HepG2 (cell line): ENCODE measurements around the gene ZFP36L2. TPM values are rescaled to one million over a fixed set of nuclear protein-coding genes. Genes with fewer than 3 reads are reported as not detected.

Experiments
- DBP ChIP-seq: sonication (generic); formaldehyde crosslinking; IDR thresholded peaks from 2 replicates; pipeline ENCODE4 v1.4.0; 2020; ENCODE audit warnings: missing genetic modification reagents; ENCODE audit errors: not compliant biosample characterization
- HES4 ChIP-seq: sonication (generic); formaldehyde crosslinking; IDR thresholded peaks from 2 replicates; pipeline ENCODE4 v1.9.0; 2021; ENCODE audit warnings: mild to moderate bottlenecking, missing genetic modification reagents, borderline replicate concordance
- IRF9 ChIP-seq: sonication (generic); formaldehyde crosslinking; IDR thresholded peaks from 2 replicates; pipeline ENCODE4 v1.8.0; 2022; ENCODE audit warnings: missing genetic modification reagents, mild to moderate bottlenecking, borderline replicate concordance
- MYNN ChIP-seq: sonication (generic); formaldehyde crosslinking; IDR thresholded peaks from 2 replicates; pipeline ENCODE4 v1.4.0; 2020; ENCODE audit warnings: mild to moderate bottlenecking, low read depth, missing genetic modification reagents
- NR1H2 ChIP-seq: sonication (generic); formaldehyde crosslinking; IDR thresholded peaks from 2 replicates; pipeline ENCODE4 v1.8.1; 2022; ENCODE audit warnings: low read depth, missing genetic modification reagents, borderline replicate concordance
- PHF21A ChIP-seq: sonication (generic); formaldehyde crosslinking; IDR thresholded peaks from 2 replicates; pipeline ENCODE4 v1.5.0; 2020; ENCODE audit warnings: mild to moderate bottlenecking, missing genetic modification reagents
- POLR2G ChIP-seq: fragments of 200-400 bp; formaldehyde crosslinking; IDR thresholded peaks from 2 replicates; pipeline ENCODE4 v1.6.1; 2018; ENCODE audit warnings: mild to moderate bottlenecking, low read depth, low read length, moderate library complexity
- PRDM4 ChIP-seq: sonication (generic); formaldehyde crosslinking; IDR thresholded peaks from 2 replicates; pipeline ENCODE4 v1.9.0; 2021; ENCODE audit warnings: missing genetic modification reagents, borderline replicate concordance
- RFXAP ChIP-seq: sonication (generic); formaldehyde crosslinking; IDR thresholded peaks from 2 replicates; pipeline ENCODE4 v1.4.0; 2020; ENCODE audit warnings: missing genetic modification reagents, borderline replicate concordance
- SCMH1 ChIP-seq: sonication (generic); formaldehyde crosslinking; IDR thresholded peaks from 2 replicates; pipeline ENCODE4 v1.9.0; 2021; ENCODE audit warnings: missing genetic modification reagents, mild to moderate bottlenecking, borderline replicate concordance
- SP2 ChIP-seq: sonication (generic); formaldehyde crosslinking; IDR thresholded peaks from 2 replicates; pipeline ENCODE4 v1.5.1; 2020; ENCODE audit warnings: mild to moderate bottlenecking, missing genetic modification reagents
- TEAD3 ChIP-seq: optimal IDR thresholded peaks from 2 replicates; pipeline ENCODE3; 2016; ENCODE audit warnings: borderline replicate concordance
- ZBTB2 ChIP-seq: sonication (generic); formaldehyde crosslinking; IDR thresholded peaks from 2 replicates; pipeline ENCODE4 v1.8.0; 2022; ENCODE audit warnings: low read depth, missing genetic modification reagents
- ZFP91 ChIP-seq: sonication (generic); formaldehyde crosslinking; IDR thresholded peaks from 2 replicates; pipeline ENCODE4 v1.9.0; 2022; ENCODE audit warnings: missing genetic modification reagents, mild to moderate bottlenecking, borderline replicate concordance
- ZMYM2 ChIP-seq: sonication (generic); formaldehyde crosslinking; IDR thresholded peaks from 2 replicates; pipeline ENCODE4 v1.8.0; 2022; ENCODE audit warnings: mild to moderate bottlenecking, missing genetic modification reagents
- ZNF292 ChIP-seq: sonication (generic); formaldehyde crosslinking; IDR thresholded peaks from 2 replicates; pipeline ENCODE4 v1.8.1; 2022; ENCODE audit warnings: mild to moderate bottlenecking, low read depth, missing genetic modification reagents, borderline replicate concordance
- ZNF350 ChIP-seq: sonication (generic); formaldehyde crosslinking; IDR thresholded peaks from 2 replicates; pipeline ENCODE4 v1.4.0; 2020; ENCODE audit warnings: mild to moderate bottlenecking, low read depth, missing genetic modification reagents, borderline replicate concordance
- ZNF552 ChIP-seq: sonication (generic); formaldehyde crosslinking; IDR thresholded peaks from 2 replicates; pipeline ENCODE4 v1.9.0; 2022; ENCODE audit warnings: missing genetic modification reagents, mild to moderate bottlenecking, borderline replicate concordance
- ZNF770 ChIP-seq: sonication (generic); formaldehyde crosslinking; IDR thresholded peaks from 2 replicates; pipeline ENCODE4 v1.5.0; 2020; ENCODE audit warnings: mild to moderate bottlenecking, missing genetic modification reagents
- polyA plus RNA-seq, 8 experiments: library from polyadenylated mRNA; depleted of rRNA in 3 of 8; stranded (reverse) in 7 of 8; unstranded in 1 of 8; fragments of >200 nt; fragmentation: Illumina TruSeq in 4 of 8; extraction: Trizol in 4 of 8; gene quantifications; 2 replicates each; pipeline versions ENCODE4 v1.2.1 to v1.2.3, GENCODE V29; 2011 to 2016; ENCODE audit warnings: low read depth in 4 of 8, missing spikeins in 1 of 8, mixed read lengths in 1 of 8; ENCODE audit not compliant: insufficient read depth in 1 of 8
- total RNA-seq, 5 experiments: library from RNA; depleted of rRNA; stranded (reverse); fragments of >200 nt; fragmentation: Illumina TruSeq; extraction: Trizol; gene quantifications; 2 replicates each; pipeline ENCODE4 v1.2.3, GENCODE V29; 2016; ENCODE audit warnings: low read depth in 1 of 5

ZFP36L2 gene
- total and polyA plus RNA-seq, 2 of the 13 experiments (the other 11 are each of a cell fraction or from before 2014, with no cell fraction given), result 11.2 to 21.8 TPM

- TF ChIP-seq PRDM4 (CRISPR knock-in tag), result no peak
- no peak for TF ChIP-seq NR1H2 (CRISPR knock-in tag)
- no peak; the same call in 1 of the 2 replicates for TF ChIP-seq ZMYM2 (CRISPR knock-in tag)
- TF ChIP-seq RFXAP (CRISPR knock-in tag), result 0 out of 2 replicates have a peak, but pooled peaks have one; percentile 24
- TF ChIP-seq SP2 (CRISPR knock-in tag), result no peak
- no peak for TF ChIP-seq MYNN (CRISPR knock-in tag)
- TF ChIP-seq PHF21A (CRISPR knock-in tag), result peak; percentile 37; the same call in 1 of the 2 replicates
- TF ChIP-seq ZNF770 (CRISPR knock-in tag), result no peak
- no peak for TF ChIP-seq POLR2G
- TF ChIP-seq ZFP91 (CRISPR knock-in tag), result 0 out of 2 replicates have a peak, but pooled peaks have one; percentile 19
- peak; percentile 30; the same call in 1 of the 2 replicates for TF ChIP-seq IRF9 (CRISPR knock-in tag)
- TF ChIP-seq SCMH1 (CRISPR knock-in tag), result no peak
- no peak for TF ChIP-seq ZBTB2 (CRISPR knock-in tag)
- no peak for TF ChIP-seq TEAD3 (CRISPR knock-in tag)
- TF ChIP-seq ZNF350, result no peak
- no peak for TF ChIP-seq ZNF292 (CRISPR knock-in tag)
- TF ChIP-seq HES4 (CRISPR knock-in tag), result no peak
- TF ChIP-seq ZNF552 (CRISPR knock-in tag), result no peak
- no peak for TF ChIP-seq DBP (CRISPR knock-in tag)
Observed at GRCh38 chr2:43191947-43192516, 34.4 kb downstream of the ZFP36L2 start (continued).
